Measurements from ENCODE around the gene GKAP1.

- TF ChIP-seq CTCF (IDR thresholded peaks at IDR 0.05) (no peak), EZH2 (IDR thresholded peaks at IDR 0.05) (no peak)
Observed at GRCh38 chr9:83765376-83765775, 52.2 kb downstream of the GKAP1 start.
